ENCODE results near the gene ASB4.

The ASB4 gene

GRCh38 chr7:95527033-95527775, 41.5 kb downstream of the ASB4 start:
- ATAC-seq (peak; percentile 46), DNase-seq (peak; percentile 15)
- no peaks in the 10 kb centered on the region for H3K4me1 Mint-ChIP-seq
- H3K27me3 Mint-ChIP-seq, result peaks cover 4% of the 10 kb centered on the region
- no peaks in the 10 kb centered on the region for H3K36me3 Mint-ChIP-seq (ENCODE audit: low read depth)
- no peaks in the 10 kb centered on the region for H3K9me3 Mint-ChIP-seq
- H3K4me3 Mint-ChIP-seq, result no peak overlapping the region
- no peak overlapping the region for H3K27ac Mint-ChIP-seq

GRCh38 chr7:95527776-95528250, 42.1 kb downstream of the ASB4 start:
- Mint-ChIP-seq H3K27ac (no peak overlapping the region), H3K4me1 (no peaks in the 10 kb centered on the region), H3K4me3 (no peak overlapping the region), H3K27me3 (peaks cover 4% of the 10 kb centered on the region), H3K9me3 (no peaks in the 10 kb centered on the region), H3K36me3 (ENCODE audit: low read depth) (no peaks in the 10 kb centered on the region)
- DNase-seq (no peak), ATAC-seq (no peak)

GRCh38 chr7:95529701-95530100, 44.0 kb downstream of the ASB4 start:
- no peaks in the 10 kb centered on the region for H3K9me3 Mint-ChIP-seq
- no peak for DNase-seq
- H3K27me3 Mint-ChIP-seq, result peaks cover 4% of the 10 kb centered on the region
- ATAC-seq, result no peak
- no peaks in the 10 kb centered on the region for H3K36me3 Mint-ChIP-seq (ENCODE audit: low read depth)
- no peaks in the 10 kb centered on the region for H3K4me1 Mint-ChIP-seq
- no peak overlapping the region for H3K27ac Mint-ChIP-seq
- no peak overlapping the region for H3K4me3 Mint-ChIP-seq

GRCh38 chr7:95530881-95531280, 45.1 kb downstream of the ASB4 start:
- DNase-seq (no peak), ATAC-seq (no peak)
- no peaks in the 10 kb centered on the region for H3K36me3 Mint-ChIP-seq (ENCODE audit: low read depth)
- H3K9me3 Mint-ChIP-seq, result no peaks in the 10 kb centered on the region
- H3K27me3 Mint-ChIP-seq, result peaks cover 4% of the 10 kb centered on the region
- H3K4me3 Mint-ChIP-seq, result no peak overlapping the region
- H3K4me1 Mint-ChIP-seq, result no peaks in the 10 kb centered on the region
- no peak overlapping the region for H3K27ac Mint-ChIP-seq

GRCh38 chr7:95531605-95532219, 46.0 kb downstream of the ASB4 start:
- no peak for ATAC-seq
- Mint-ChIP-seq H3K9me3 (no peaks in the 10 kb centered on the region), H3K27ac (no peak overlapping the region), H3K4me1 (no peaks in the 10 kb centered on the region), H3K4me3 (no peak overlapping the region), H3K36me3 (ENCODE audit: low read depth) (no peaks in the 10 kb centered on the region), H3K27me3 (peaks cover 2% of the 10 kb centered on the region)
- DNase-seq, result no peak

- DNase-seq (no peak), ATAC-seq (no peak)
- H3K4me3 Mint-ChIP-seq, result no peak overlapping the region
- no peaks in the 10 kb centered on the region for H3K9me3 Mint-ChIP-seq
- no peaks in the 10 kb centered on the region for H3K36me3 Mint-ChIP-seq (ENCODE audit: low read depth)
- H3K4me1 Mint-ChIP-seq, result no peaks in the 10 kb centered on the region
- H3K27me3 Mint-ChIP-seq, result no peaks in the 10 kb centered on the region
- H3K27ac Mint-ChIP-seq, result no peak overlapping the region
Observed at GRCh38 chr7:95534796-95535195, 49.1 kb downstream of the ASB4 start.

GRCh38 chr7:95535662-95536061, 49.9 kb downstream of the ASB4 start:
- no peak overlapping the region for H3K4me3 Mint-ChIP-seq
- no peaks in the 10 kb centered on the region for H3K36me3 Mint-ChIP-seq (ENCODE audit: low read depth)
- DNase-seq, result no peak

GRCh38 chr7:95536656-95537311, 51.0 kb downstream of the ASB4 start:
- no peak for ATAC-seq
- H3K27me3 Mint-ChIP-seq, result peaks cover 2% of the 10 kb centered on the region

More at GRCh38 chr7:95535662-95536061, 49.9 kb downstream of the ASB4 start:
- Mint-ChIP-seq H3K9me3 (no peaks in the 10 kb centered on the region), H3K27me3 (no peaks in the 10 kb centered on the region), H3K27ac (no peak overlapping the region), H3K4me1 (no peaks in the 10 kb centered on the region)
- no peak for ATAC-seq

GRCh38 chr7:95537468-95537867, 51.7 kb downstream of the ASB4 start:
- no peak for DNase-seq
- H3K27ac Mint-ChIP-seq, result no peak overlapping the region
- H3K36me3 Mint-ChIP-seq (ENCODE audit: low read depth), result no peaks in the 10 kb centered on the region
- H3K4me1 Mint-ChIP-seq, result no peaks in the 10 kb centered on the region
- no peaks in the 10 kb centered on the region for H3K9me3 Mint-ChIP-seq
- H3K27me3 Mint-ChIP-seq, result peaks cover 2% of the 10 kb centered on the region
- ATAC-seq, result no peak
- no peak overlapping the region for H3K4me3 Mint-ChIP-seq

More at GRCh38 chr7:95536656-95537311, 51.0 kb downstream of the ASB4 start:
- Mint-ChIP-seq H3K27ac (no peak overlapping the region), H3K4me3 (no peak overlapping the region), H3K36me3 (ENCODE audit: low read depth) (no peaks in the 10 kb centered on the region), H3K9me3 (no peaks in the 10 kb centered on the region), H3K4me1 (no peaks in the 10 kb centered on the region)
- no peak for DNase-seq

- ATAC-seq (no peak), DNase-seq (no peak)
- Mint-ChIP-seq H3K4me3 (no peak overlapping the region), H3K27me3 (peaks cover 5% of the 10 kb centered on the region), H3K36me3 (ENCODE audit: low read depth) (no peaks in the 10 kb centered on the region), H3K9me3 (no peaks in the 10 kb centered on the region), H3K4me1 (no peaks in the 10 kb centered on the region), H3K27ac (no peak overlapping the region)
Observed at GRCh38 chr7:95539426-95539825, 53.7 kb downstream of the ASB4 start.

- no peak overlapping the region for H3K27ac Mint-ChIP-seq
Observed at GRCh38 chr7:95540366-95540765, 54.6 kb downstream of the ASB4 start.

GRCh38 chr7:95543312-95543711, 57.6 kb downstream of the ASB4 start:
- ATAC-seq, result no peak
- Mint-ChIP-seq H3K27ac (no peak overlapping the region), H3K4me1 (no peaks in the 10 kb centered on the region), H3K9me3 (no peaks in the 10 kb centered on the region), H3K27me3 (peaks cover 5% of the 10 kb centered on the region), H3K36me3 (ENCODE audit: low read depth) (no peaks in the 10 kb centered on the region), H3K4me3 (no peak overlapping the region)
- DNase-seq, result no peak

More at GRCh38 chr7:95540366-95540765, 54.6 kb downstream of the ASB4 start:
- Mint-ChIP-seq H3K36me3 (ENCODE audit: low read depth) (no peaks in the 10 kb centered on the region), H3K4me1 (no peaks in the 10 kb centered on the region), H3K9me3 (no peaks in the 10 kb centered on the region), H3K4me3 (no peak overlapping the region), H3K27me3 (peaks cover 5% of the 10 kb centered on the region)
- DNase-seq (no peak), ATAC-seq (no peak)

GRCh38 chr7:95544171-95544570, 58.4 kb downstream of the ASB4 start:
- Mint-ChIP-seq H3K9me3 (no peaks in the 10 kb centered on the region), H3K27ac (no peak overlapping the region)

GRCh38 chr7:95545007-95545615, 59.4 kb downstream of the ASB4 start:
- Mint-ChIP-seq H3K36me3 (ENCODE audit: low read depth) (no peaks in the 10 kb centered on the region), H3K4me3 (no peak overlapping the region), H3K27me3 (peaks cover 9% of the 10 kb centered on the region), H3K9me3 (no peaks in the 10 kb centered on the region), H3K27ac (no peak overlapping the region), H3K4me1 (no peaks in the 10 kb centered on the region)
- ATAC-seq, result no peak
- no peak for DNase-seq

More at GRCh38 chr7:95544171-95544570, 58.4 kb downstream of the ASB4 start:
- Mint-ChIP-seq H3K4me3 (no peak overlapping the region), H3K36me3 (ENCODE audit: low read depth) (no peaks in the 10 kb centered on the region), H3K27me3 (peaks cover 5% of the 10 kb centered on the region), H3K4me1 (no peaks in the 10 kb centered on the region)
- no peak for DNase-seq
- no peak for ATAC-seq
